Mammary epithelial cell (primary cell): ENCODE measurements around the gene CREBBP.

Experiments used
- CTCF ChIP-seq, 2 donors: IDR thresholded peaks in 1 of 2; conservative IDR thresholded peaks in 1 of 2; 2 replicates each; pipeline ENCODE4 v1.5.1; 2011 to 2012; ENCODE audit warnings: inconsistent platforms in 2 of 2, low read length in 2 of 2, mild to moderate bottlenecking in 2 of 2, control low read depth in 1 of 2, low read depth in 1 of 2; ENCODE audit not compliant: insufficient read depth in 1 of 2; ENCODE audit errors: extremely low read depth in 1 of 2
- EZH2 ChIP-seq: IDR thresholded peaks from 2 replicates; pipeline ENCODE4 v1.6.1; 2012; ENCODE audit warnings: low read length, inconsistent platforms, borderline replicate concordance

- no peak for TF ChIP-seq CTCF (conservative IDR thresholded peaks at IDR 0.05 in 1 of 2, IDR thresholded peaks at IDR 0.05 in 1 of 2; ENCODE audit: extremely low read depth in 1 of 2, insufficient read depth in 1 of 2, low read depth in 1 of 2, low read length in 2 of 2)
- no peak for TF ChIP-seq EZH2
Observed at GRCh38 chr16:3837851-3838586, 42.5 kb downstream of the CREBBP start.
